AML-193 (cell line): ENCODE data around the gene SOX11.

Experiments
- DNase-seq, 2 experiments: peaks; one replicate each; lab custom pipeline; 2025; lab: John Stamatoyannopoulos, UW

Gene SOX11

DNA sequence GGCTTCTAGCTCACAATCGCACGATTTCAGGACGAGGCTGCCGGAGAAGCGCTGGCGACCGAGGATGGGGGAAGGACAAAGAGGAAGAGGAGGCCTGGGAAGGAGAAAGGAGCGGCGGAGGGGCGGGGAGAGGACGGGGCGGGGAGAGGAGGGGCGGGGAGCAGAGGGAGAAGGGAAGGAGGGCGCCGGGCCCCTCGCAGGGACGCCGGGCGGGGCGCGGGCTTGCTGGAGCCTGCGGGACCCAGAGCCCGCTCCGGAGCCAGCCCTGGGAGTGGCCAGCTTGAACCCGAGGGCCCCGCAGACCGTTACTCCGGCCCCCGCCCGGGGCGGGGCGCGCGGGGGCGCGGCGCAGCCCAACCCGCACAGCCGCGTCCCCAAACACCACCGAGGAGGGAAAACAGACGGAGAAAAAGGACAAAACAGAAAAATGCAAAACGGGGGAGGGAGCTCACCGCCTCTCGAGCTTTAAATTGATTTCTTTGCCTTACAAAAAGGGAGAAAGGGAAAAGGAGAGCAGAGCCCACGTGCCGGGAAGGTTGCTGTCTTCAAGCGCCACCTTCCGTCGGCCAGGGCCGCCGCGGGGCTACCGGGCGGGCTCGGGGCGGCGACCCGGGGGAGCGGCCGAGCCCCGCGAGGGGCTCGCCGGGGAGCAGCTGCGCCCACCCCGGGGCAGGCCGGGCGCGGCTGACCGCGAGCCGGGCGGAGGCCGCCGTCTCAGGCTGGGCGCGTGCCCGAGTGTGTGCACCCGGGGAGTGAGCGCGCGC is 781 bp upstream of the SOX11 start:
- DNase-seq = no peak

DNA sequence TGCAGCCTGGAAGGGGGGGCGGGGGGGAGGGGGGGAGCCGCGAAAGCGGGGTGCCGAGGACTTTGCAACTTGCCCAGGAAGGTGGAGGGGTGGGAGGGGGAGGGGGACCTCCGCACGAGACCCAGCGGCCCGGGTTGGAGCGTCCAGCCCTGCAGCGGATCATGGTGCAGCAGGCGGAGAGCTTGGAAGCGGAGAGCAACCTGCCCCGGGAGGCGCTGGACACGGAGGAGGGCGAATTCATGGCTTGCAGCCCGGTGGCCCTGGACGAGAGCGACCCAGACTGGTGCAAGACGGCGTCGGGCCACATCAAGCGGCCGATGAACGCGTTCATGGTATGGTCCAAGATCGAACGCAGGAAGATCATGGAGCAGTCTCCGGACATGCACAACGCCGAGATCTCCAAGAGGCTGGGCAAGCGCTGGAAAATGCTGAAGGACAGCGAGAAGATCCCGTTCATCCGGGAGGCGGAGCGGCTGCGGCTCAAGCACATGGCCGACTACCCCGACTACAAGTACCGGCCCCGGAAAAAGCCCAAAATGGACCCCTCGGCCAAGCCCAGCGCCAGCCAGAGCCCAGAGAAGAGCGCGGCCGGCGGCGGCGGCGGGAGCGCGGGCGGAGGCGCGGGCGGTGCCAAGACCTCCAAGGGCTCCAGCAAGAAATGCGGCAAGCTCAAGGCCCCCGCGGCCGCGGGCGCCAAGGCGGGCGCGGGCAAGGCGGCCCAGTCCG is 540 bp downstream of the SOX11 start:
- no peak for DNase-seq

DNA sequence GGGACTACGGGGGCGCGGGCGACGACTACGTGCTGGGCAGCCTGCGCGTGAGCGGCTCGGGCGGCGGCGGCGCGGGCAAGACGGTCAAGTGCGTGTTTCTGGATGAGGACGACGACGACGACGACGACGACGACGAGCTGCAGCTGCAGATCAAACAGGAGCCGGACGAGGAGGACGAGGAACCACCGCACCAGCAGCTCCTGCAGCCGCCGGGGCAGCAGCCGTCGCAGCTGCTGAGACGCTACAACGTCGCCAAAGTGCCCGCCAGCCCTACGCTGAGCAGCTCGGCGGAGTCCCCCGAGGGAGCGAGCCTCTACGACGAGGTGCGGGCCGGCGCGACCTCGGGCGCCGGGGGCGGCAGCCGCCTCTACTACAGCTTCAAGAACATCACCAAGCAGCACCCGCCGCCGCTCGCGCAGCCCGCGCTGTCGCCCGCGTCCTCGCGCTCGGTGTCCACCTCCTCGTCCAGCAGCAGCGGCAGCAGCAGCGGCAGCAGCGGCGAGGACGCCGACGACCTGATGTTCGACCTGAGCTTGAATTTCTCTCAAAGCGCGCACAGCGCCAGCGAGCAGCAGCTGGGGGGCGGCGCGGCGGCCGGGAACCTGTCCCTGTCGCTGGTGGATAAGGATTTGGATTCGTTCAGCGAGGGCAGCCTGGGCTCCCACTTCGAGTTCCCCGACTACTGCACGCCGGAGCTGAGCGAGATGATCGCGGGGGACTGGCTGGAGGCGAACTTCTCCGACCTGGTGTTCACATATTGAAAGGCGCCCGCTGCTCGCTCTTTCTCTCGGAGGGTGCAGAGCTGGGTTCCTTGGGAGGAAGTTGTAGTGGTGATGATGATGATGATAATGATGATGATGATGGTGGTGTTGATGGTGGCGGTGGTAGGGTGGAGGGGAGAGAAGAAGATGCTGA is 1.4 kb downstream of the SOX11 start:
- no peak for DNase-seq

DNA sequence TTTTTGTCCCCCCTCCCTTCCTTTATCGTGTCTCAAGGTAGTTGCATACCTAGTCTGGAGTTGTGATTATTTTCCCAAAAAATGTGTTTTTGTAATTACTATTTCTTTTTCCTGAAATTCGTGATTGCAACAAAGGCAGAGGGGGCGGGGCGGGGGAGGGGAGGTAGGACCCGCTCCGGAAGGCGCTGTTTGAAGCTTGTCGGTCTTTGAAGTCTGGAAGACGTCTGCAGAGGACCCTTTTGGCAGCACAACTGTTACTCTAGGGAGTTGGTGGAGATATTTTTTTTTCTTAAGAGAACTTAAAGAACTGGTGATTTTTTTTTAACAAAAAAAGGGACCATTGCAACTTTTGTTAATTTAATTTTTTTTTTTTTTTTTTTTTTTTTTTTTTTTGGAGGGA is 2.1 kb downstream of the SOX11 start:
- no peak for DNase-seq

DNA sequence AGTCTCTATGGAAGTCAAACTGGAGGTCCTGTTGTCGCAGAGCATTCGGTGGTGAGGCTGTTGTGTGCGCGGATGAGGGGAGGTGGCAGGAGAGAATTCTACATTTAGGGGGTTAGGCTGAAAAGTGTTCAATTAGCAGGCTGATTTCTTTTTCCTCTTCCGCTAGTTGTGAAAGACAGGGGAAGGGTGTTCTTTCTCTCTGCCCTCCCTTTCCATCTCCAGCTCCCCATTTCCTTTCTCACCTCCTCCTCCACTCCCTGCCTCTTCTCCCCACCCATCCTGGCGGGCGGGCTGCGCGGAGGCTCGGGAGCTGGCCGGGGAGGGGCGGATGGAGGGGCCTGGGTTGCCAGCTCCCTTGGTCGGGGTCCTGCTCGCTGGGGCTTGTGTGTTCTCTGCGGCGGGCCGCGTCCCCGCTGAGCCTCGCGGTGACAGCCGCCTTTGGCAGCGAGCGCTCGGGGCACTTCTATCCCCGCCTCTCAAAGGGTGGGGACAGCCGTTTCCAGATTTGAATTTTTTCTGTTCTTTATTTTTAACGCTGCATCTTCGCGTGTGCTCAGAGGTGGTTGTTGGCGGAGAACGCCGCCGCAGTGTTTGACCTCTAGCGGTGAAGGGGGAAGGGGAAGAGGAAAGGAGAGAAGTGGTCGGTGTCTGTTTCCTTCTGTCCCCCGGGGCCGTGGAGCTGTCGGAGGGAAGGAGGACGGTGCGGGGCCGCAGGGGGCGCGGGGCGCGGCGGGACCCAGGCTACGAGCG is 3.6 kb downstream of the SOX11 start:
- DNase-seq = no peak

DNA sequence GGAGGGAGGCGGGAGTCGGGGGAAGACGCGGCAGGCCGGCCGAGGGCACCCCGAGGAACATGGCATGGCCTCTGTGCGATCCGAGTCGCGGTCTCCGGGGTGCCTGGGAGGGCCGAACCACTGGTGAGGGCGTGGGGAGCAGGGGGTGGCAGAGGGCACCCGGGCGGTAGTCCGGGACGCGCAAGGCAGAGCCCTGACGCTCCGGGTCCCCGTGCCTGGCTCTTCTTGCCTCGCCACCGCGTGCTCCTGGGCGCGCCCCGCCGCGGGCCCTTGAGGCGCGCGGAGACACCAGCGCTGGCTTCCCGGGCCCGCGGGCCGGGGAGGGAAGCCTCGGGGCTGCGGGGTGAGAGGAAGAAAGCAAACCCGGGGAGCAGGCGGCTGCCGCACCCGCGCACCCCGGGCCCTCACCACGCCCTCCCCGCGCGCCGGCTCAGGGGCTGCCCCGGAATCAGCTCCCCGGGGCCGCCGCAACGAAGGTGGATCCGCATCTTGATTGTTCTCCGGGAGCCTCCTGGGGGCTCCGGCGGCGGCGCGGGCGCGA is 4.3 kb downstream of the SOX11 start:
- DNase-seq = no peak

DNA sequence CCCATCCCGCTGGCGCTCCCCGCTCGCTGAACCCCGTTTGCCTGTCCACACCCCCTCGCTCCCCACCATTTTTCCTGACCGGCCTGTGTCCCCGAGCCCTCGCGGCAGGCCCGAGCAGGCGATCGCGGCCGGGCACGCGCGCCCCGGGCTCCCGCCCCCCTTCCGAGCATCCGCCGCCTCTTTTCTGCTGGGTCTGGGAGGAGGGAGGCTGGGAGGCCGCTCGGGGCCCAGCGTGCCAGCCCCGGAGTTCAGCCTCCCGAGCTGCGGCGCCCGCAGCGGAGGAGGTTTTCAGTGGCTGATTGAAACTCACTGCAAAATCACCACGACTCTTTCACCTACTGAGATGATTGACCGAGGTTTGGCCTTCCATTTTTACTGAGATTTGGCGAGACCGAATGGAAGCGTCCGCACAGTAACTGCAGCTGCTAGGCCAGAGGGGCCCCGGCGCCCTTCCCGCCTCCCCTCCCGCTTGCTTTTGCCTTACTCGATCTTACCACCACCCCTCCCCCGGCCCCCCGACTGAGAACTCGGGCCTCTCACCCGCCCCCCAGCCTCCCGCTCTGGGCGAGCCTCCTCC is 4.8 kb downstream of the SOX11 start:
- DNase-seq = no peak

DNA sequence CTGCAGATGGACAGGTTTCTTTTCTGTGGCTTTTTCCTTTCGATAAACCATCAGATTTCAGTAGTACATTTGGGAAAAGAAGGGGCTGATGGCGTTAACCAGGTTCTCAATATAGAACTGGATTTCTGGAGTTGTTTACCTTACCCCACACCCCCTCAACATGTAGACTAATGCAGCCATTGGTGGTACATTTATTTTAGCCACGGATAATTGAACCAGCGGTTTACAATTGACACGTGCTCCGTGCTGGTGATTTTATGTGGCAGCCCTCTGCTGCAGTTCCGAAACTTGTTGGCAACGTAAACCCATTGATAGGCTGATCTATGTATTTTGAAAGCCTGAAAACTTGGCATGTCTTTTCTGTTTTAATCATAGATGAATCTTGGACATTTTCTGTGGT is 5.4 kb downstream of the SOX11 start:
- no peak for DNase-seq

DNA sequence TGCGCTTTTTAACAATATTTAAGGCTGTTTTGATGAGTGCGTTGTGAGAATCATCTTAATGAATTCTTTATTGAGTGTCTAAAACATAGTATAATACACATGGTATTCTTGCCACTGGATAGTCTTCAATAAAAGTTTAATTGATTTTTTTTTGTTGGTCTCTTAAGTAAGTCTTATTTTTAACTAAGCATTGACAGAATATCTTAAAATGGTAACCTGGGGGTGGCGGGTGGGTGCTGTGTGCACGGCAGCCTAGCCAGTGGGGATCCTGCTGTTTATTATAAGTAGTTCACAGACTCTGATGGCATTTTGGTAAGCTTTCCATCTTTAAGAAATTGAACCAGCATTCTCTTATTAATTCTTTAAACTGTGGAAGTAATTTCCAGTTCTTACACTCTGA is 6.0 kb downstream of the SOX11 start:
- no peak for DNase-seq

DNA sequence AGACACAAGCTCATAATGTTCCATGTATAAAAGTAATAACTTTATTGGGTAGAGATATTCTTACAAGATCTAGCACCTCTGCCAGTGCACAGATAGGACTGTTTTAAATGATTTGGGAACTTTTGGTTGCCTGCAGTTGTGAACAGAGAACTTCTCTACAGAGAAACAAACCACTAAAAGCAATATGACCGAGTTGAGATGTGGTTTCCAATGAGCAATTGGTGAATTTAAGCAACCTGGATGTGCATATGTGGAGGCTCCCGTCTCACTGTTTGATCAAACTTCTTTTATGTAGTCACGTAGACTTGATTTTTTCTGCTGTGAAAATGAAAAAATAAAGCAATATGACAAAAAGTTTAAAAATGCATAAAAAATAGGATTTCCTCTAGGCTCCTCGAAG is 7.8 kb downstream of the SOX11 start:
- no peak for DNase-seq

DNA sequence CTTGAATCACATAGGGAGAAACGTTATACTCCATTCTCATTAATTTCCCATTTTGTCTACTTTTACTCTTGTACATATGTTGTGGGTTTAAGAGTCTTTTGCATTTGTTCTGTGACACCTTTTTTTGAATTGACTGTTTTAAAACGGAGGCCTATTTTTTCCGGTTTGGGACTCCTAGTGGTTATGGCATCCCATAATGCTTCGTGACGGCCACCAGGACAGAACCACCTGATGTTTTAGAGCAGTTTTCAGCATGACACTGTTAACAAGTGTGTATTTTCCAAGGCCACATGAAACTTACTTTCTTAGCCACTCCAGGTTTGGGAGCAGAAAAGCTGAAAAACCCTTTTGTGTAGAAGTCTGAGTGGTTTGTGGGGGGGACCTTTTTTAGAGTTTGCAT is 8.4 kb downstream of the SOX11 start:
- DNase-seq = no peak

DNA sequence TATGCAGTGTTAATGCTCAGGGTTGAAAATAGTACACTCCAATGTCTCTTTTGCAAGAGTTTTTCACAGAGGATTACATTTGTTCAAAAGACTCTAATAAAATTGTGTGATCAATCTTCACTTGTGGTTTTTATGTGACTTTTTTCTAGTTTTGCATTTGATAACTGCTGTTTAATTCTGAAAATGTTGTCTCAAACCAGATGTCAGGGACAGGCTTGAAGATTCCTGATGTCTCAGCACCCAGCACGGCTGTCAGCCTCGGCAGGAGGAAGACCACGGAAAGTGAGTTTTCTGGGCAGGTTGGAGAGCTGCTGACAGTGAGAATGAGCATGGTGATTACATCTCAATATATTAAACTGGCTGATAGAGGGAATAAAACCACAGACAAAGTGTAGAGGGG is 9.1 kb downstream of the SOX11 start:
- DNase-seq = no peak

DNA sequence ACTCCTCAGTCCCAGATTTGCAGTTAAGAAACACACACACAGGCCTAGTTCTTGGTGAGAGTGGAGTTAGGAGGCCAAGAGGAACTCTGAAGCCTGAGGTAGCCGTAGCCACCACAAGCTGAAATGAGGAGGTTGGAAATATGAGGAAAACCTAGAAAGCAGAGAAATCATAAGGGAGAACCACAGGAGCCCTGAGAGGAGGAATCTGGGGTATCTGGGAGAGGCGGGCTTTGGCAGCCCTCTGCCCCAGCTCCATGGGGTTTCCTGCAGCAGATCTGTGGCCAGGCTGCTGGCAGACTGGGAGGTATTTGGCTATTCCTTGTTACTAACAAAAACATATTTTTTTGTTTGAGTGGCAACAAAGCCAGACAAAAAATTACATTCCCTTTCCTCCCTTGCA is 11.0 kb downstream of the SOX11 start:
- no peak for DNase-seq

DNA sequence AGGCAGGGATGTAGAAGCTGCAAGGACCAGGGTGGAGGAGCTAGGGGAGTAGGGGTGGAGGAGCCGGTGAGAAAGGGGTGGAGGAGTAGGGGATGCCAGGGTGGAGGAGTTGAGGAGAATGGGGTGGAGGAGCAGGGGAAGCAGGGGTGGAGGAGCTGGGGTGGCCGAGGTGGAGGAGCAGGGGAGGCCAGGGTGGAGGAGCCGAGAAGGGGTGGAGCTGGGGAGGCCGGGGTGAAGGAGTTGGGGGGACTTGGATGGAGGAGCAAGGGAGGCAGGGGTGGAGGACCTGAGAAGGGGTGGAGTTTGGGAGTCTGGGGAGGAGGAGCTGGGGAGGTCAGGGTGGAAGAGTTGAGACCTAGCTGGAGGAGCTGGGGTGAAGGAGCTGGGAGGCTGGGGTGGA is 13.3 kb downstream of the SOX11 start:
- no peak for DNase-seq

DNA sequence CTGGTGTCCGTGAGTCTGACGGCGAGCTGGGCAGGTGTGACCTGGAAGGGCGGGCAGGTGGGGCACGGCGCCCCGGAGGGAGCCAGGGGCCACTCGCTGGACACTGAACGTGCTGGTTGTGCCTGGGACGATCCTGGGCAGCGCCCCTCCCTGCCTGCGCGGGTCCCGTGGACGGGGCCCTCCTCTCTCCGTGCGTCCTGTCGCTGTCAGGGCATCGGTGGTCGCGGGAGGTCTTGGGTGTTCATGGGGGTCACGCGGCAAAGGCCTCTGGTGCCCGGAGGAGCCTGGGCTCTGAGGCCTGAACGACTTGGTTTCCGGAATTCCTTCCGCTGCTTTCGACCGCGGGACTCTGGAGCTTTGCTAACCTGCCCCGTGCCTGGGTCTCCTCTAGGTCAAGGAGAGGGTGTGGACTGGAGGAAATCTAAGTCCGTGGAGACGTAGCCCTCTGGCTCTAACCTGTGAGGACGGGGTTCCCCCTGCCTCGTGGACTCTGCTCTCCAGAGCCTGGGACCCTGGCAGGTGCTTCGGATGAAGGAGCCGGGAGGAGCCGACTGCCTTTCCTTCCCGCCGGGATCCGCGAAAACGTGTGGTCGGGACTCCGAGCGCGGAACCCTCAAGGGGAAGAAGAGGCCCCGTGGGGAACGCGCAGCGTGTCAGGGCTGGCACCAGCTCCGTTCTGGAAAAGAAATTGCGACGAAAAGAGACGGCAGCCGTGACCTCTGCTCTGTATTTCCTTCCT is 14.7 kb downstream of the SOX11 start:
- no peak for DNase-seq

DNA sequence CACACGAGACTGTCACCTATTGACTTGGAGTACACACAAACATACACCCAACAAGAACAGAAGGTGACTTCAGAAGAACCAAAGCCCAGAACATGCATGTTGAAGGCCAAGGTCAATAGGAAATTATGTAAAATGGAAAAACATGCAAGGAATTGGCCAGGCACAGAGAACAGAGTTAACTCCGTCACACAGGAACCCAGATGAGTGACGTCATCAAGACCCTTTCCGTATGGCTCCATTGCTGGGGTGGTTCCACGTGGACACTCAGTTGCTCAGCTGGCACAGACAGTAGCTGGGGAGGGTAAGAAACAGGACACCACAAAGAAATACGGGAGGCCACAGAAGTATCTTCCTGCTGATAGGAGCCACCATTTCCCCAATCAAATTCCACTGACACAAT is 18.4 kb downstream of the SOX11 start:
- DNase-seq = no peak

DNA sequence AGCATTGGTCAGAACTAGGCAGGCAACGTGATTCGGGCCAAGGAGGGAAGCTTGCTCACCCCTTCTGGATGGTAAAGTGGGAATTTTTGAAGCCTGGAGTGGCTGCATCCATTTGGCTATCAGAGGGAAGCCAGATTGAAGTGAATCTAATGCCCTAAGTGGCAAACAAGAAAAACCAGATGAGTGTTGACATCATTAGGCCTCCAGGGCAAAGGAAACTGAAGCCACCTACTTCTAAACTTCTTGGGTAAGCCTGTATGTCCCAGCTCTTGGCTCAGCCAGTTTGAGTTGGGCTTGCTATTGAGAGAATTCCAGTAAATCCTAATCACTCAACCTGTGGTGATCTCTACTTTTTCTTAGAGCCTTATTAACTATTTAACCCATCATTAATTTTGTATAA is 20.9 kb downstream of the SOX11 start:
- DNase-seq = no peak

DNA sequence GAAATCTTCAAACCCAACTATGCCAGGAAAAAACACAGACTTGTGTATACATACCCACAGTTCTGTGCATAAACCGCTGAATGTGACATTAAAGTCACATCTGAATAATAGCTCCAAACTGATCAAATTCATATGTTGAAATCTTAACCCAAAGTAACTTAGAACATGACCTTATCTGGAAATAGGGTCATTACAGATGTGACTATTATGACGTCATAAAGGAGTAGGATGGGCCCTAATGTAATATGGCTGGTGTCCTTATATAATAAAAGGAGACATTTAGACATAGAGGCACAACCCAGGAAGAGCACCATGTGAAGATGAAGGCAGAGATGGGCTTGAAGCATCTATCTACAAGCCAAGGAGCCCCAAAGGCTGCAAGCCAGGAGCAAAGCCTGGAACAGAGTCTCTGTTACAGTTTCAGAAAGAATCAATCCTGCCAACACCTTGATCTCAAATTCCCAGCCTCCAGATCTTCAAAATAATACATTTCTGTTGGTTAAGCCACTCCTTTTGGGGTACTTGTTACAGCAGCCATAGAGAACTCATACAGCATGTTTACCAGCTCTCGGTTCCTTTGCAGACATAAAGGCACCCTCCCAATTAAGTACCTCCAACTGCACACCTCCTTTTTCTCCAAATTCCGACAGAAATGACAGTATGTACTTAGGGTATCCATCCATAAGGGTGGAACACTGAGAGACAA is 27.6 kb downstream of the SOX11 start:
- DNase-seq = no peak

DNA sequence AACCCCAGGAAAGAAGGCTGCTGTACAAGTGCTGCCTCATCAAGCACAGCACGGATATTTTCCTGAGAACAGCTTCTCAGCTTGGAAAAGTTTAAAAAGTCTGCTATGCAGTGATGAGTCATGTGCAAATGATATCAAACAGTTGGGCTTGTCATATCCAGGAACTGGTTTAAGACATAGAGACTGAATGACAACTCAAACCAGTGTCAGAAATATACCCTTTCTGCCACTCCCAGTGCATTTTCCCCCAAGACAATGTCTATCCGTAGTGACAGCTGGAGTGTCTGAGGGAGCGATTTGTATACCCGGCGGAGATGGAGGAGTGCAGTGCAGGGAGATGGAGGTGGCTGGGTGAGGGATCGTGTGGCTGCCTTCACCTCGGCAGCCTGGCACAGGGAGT is 28.2 kb downstream of the SOX11 start:
- no peak for DNase-seq

DNA sequence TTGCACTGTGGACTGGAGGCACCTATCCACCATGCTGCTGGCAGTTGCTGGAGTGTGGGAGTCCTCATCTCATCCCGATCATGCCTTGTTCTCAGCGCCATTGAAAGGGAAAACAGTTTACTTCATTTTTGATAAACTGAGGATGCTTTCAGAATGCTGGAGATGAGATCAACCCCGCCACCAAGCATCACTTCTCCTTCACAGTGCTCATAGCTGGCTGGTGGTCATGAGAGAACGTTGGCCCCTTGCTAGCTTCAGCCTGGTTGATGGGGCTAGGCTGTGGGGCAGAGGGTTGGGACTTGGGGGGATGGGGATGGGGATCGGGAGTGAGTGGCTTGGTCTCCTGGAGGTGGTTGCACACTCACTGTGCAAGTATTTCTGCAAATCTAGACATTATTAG is 30.1 kb downstream of the SOX11 start:
- no peak for DNase-seq
